GM19468 (cell line): ENCODE measurements around the gene BAX.

Experiments
- ATAC-seq: cut with Tn5 transposase; IDR thresholded peaks from one replicate; pipeline ENCODE4 v1.9.1; 2021; ENCODE audit warnings: mild to moderate bottlenecking, moderate library complexity, moderate number of reproducible peaks; ENCODE audit not compliant: unreplicated experiment; ENCODE audit errors: extremely low read depth

BAX gene

DNA sequence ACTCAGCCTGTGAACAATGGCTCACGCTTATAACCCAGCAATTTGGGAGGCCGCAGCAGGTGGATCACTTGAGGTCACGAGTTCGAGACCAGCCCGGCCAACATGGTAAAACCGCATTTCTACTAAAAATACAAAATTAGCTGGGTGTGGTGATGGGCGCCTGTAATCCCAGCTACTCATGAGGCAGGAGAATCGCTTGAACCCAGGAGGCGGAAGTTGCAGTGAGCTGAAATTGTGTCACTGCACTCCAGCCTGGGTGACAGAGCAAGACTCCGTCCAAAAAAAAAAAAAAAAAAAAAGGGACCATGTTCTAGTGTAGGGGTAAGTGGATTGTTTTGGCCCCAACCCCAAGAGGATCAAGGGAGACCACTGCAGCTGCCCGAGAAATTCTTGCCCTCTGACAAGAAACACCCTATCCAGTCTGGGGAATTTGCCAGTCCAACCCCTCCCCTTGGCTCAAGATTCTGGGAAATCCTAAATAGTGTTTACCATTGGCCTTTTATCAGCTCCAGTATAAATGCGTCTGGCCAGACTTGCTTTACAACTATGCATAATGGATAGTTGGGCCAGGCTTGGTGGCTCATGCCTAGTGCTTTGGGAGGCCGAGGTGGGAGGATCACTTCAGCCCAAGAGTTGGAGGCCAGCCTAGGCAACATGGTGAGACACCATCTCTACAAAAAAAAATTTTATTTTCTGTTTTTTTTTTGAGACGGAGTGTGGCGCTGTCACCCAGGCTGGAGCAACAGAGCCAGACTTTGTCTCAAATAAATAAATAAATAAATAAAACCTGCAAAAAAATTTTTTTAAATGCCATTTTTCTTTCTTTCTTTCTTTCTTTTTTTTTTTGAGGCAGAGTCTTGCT is 26.3 kb upstream of the BAX start:
- ATAC-seq, result no peak

DNA sequence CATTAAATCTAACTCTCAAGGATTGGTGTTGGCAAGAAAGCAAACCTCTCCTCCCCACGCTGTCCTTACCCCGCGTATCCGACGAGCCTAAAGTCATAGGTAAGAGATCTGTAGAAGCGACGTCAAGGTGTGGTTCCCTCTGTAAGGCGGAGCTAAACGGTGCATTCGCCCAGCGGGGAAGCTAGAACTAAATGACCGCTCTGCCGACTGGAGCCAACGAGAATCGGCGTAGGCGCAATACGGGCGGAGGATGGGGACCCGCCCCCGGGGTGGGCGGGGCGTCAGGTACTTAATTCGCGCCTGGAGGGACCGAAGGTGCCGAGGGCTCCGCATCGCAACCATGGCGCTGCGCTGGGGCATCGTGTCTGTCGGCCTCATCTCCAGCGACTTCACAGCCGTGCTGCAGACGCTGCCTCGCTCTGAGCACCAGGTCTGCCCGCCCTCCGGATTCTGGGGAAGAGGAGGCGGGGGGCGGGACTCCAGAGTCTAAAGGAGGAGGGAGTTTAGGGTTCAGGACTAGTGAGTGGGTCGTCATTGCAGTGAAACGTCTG is 21.2 kb upstream of the BAX start, which contains the start of gene DHDH:
Gene DHDH (plus strand): TSS at position 318 of the 551 bp plus-strand sequence. CDS start 23 bp downstream, at position 341.
- no peak for ATAC-seq

GRCh38 chr19:48934837-48935236 is 19.8 kb upstream of the BAX start:
- no peak for ATAC-seq

GRCh38 chr19:48935864-48936263 is 18.8 kb upstream of the BAX start:
- ATAC-seq, result no peak

GRCh38 chr19:48938256-48938655 is 16.4 kb upstream of the BAX start:
- no peak for ATAC-seq

DNA sequence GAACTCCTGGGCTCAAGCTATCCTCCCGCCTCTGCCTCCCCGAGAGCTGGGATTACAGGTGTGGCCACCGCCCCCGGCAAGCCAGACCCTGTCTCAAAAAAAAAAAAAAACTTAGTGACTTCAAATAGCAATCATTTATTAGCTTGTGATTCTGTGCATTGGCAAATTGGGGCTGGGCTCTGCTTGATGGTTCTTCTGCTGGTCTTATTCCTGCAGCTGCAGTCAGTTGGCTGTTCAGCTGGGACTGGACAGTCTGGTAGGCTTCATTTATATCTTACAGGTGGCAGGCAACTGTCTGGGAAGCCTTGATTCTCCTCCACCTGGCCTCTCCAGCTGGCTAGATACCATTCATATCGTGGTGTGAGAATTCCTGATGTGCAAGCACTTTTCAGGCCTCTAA is 13.8 kb upstream of the BAX start:
- no peak for ATAC-seq

GRCh38 chr19:48943081-48943480 is 11.6 kb upstream of the BAX start:
- no peak for ATAC-seq

DNA sequence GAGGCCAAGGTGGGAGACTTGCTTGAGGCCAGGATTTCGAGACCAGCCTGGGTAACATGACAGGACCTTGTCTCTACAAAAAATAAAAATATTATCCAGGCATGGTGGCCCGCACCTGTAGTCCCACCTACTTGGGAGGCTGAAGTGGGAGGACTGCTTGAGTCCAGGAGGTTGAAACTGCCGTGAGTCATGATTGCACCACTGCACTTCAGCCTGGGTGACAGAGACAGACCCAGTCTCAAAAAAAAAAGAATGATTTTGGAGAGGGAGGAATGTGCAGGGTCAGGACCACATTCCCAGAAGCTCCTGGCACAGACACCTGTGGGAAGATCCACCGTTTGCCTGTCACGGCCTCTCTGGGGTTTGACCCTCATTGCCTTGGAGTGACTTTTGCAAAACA is 9.3 kb upstream of the BAX start:
- no peak for ATAC-seq

GRCh38 chr19:48945817-48946216 is 8.9 kb upstream of the BAX start:
- no peak for ATAC-seq

GRCh38 chr19:48946463-48947257 is 8.0 kb upstream of the BAX start:
- no peak for ATAC-seq

DNA sequence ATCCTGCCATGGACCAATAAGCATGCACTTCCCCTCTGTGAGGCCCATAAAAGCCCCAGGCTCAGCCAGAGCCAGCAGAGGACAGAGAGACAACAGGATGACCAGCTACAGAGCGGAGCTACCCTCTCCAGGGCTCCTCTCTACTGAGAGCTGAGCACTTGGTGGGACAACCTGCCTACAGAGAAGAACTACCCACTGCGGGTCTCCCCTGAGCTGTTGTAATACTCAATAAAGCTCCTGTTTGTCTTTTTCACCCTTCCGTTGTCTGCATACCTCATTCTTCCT is 7.5 kb upstream of the BAX start:
- no peak for ATAC-seq

GRCh38 chr19:48950159-48950558 is 4.5 kb upstream of the BAX start:
- ATAC-seq, result no peak

DNA sequence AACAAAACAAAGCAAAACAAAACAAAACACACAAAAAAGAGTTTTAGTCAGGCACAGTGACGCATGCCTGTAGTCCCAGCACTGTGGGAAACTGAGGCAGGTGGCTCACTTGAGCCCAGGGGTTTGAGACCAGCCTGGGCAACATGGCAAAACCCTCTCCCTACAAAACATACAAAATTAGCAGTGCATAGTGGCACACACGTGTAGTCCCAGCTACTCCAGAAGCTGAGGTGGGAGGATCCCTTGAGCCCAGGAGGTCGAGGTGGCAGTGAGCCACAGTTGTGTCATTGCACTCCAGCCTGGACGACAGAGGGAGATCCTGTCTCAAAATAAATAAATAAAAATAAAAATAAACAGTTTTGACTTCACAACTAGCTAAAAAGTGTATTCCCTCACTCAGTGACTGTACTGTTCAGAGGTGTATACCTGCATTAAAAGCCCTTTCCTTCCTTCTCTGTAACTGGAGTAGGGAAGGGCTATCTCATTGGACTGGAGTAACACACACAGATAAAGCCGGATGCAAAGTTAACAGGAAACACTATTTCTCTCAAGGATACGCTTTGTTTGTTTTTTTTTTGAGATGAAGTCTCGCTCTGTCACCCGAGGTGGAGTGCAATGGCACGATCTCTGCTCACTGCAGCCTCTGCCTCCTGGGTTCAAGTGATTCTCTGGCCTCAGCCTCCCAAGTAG is 3.7 kb upstream of the BAX start:
- ATAC-seq, result no peak

- ATAC-seq, result no peak
Observed at GRCh38 chr19:48953141-48953540, 1.5 kb upstream of the BAX start.

DNA sequence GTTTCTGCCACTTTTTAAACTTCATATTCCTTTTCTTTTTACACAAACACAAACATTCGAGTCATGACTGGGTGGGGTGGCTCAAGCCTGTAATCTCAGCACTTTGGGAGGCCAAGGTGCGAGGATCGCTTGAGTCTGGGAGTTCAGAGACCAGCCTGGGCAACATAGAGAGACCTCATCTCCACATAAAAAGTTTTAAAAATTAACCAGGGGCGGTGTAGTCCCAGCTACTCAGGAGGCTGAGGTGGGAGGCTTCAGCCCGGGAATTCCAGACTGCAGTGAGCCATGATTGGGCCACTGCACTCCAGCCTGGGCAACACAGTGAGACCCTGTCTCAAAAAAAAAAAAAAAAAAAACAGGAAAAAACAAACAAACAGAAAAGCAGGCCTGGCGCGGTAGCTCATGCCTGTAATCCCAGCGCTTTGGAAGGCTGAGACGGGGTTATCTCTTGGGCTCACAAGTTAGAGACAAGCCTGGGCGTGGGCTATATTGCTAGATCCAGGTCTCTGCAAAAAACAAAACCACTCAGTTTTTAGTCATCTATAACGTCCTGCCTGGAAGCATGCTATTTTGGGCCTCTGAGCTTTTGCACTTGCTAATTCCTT is 583 bp upstream of the BAX start:
- ATAC-seq, result no peak

DNA sequence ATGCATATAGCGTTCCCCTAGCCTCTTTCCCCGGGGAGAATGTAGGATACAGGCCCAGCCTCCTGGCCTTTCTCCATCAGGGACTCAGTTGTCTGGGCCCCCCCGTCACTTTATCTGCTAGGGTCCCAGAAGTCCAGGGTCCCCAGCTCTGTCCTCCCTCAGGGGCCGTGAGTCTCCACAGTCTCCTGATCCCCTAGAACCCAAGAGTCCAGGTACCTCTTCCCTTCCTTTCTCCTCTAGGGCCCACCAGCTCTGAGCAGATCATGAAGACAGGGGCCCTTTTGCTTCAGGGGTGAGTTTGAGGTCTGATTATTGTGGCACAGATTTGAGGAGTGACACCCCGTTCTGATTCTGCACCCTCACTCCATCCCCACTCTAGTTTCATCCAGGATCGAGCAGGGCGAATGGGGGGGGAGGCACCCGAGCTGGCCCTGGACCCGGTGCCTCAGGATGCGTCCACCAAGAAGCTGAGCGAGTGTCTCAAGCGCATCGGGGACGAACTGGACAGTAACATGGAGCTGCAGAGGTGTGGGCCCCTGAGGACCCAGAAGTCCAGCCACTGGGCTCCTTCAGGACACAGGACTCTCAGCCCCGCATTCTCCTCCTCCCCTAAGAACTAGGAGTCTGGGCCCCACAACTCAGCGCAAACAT is 758 bp downstream of the BAX start:
- ATAC-seq, result no peak

- ATAC-seq, result no peak
Observed at GRCh38 chr19:48958006-48958405, 3.3 kb downstream of the BAX start.

DNA sequence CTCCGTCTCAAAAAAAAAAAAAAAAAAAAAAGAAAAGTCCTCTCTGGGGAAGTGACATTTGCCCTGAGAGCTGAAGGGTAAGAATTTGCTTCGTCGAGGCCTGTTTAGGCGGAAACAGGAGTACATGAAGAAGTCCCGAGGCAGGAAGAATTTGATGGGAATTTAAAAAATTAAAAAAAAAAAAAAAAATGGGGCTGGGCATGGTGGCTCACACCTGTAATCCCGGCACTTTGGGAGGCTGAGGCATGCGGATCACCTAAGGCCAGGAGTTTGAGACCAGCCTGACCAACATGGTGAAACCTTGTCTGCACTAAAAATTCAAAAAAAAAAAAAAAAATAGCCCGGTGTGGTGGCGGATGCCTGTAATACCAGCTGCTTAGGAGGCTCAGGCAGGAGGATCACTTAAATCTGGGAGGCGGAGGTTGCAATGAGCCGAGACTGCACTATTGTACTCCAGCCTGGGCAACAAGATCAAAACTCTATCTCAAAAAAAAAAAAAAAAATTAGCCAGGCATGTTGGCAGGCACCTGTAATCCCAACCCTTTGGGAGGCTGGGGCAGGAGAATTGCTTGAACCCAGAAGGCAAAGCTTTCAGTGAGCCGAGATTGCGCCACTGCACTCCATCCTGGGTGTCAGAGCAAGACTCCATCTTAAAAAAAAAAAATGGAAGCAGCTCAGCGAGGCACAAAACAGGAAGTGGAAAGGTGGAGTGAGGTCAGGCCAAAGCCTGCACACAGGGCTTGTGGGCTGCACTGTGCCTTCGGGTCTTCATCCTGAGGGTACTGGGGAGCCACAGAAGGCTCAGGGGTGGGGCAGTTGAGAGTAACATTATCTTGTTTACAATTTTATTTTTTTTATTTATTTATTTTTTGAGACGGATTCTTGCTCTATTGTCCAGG is 4.9 kb downstream of the BAX start:
- ATAC-seq, result no peak
